GM19324 (cell line): ENCODE data around the gene QRSL1.
"Not testable (repeated sequence)": the region's sequence is repeated elsewhere in the genome, so short reads cannot be mapped to it uniquely, and the experiment has no call there.

Source experiments
- ATAC-seq: cut with Tn5 transposase; IDR thresholded peaks from one replicate; pipeline ENCODE4 v1.9.1; 2021; ENCODE audit warnings: mild to moderate bottlenecking, moderate library complexity; ENCODE audit not compliant: unreplicated experiment, low FRiP score

The QRSL1 gene, protein sequence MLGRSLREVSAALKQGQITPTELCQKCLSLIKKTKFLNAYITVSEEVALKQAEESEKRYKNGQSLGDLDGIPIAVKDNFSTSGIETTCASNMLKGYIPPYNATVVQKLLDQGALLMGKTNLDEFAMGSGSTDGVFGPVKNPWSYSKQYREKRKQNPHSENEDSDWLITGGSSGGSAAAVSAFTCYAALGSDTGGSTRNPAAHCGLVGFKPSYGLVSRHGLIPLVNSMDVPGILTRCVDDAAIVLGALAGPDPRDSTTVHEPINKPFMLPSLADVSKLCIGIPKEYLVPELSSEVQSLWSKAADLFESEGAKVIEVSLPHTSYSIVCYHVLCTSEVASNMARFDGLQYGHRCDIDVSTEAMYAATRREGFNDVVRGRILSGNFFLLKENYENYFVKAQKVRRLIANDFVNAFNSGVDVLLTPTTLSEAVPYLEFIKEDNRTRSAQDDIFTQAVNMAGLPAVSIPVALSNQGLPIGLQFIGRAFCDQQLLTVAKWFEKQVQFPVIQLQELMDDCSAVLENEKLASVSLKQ

DNA sequence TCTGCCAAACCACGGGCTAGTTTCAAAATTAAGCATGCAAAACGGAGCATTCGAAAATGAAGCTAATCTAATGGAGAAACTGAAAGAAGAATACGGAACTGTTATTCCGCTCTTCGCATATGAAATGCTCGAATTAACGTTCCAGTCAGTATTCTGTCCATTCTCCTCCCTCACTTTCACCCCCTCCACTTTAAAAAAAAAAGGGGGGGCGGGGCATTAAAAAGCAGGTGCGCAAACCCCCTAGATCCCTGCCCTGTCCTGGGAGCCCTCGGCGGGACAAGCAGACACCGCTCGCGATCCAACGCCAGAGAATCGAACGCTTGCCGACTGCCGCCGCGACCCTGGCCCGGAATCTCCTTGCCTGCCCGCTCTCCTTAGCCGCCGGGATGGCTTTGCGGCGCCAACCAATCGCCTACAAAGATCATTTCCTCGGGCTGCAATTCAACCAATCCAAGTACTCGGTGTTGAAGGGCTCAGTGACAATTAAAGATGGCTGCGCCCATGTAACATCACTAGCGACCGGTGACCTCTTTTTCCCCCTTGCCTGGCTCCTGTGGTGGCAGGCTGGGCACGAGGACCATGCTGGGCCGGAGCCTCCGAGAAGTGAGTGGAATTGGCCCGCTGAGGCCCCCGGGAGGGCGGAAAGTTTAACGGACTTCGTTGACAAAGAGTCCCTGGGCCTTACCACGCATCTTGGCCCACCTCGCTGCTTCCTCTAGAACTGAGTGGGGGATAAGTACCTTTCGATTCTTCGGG is at the start of gene QRSL1, which contains the start of gene RTN4IP1:
TSS of gene QRSL1 (plus strand) at position 476 of the 756 bp plus-strand sequence. CDS start at position 580, 104 bp downstream.
TSS of gene RTN4IP1 (minus strand) at position 396 of the 756 bp plus-strand sequence. CDS start 477 bp downstream, outside the sequence.
- peak; percentile 80 for ATAC-seq

- ATAC-seq = no peak
Measured at GRCh38 chr6:106581468-106581867, 47.9 kb upstream of the QRSL1 start.

- ATAC-seq = no peak
Measured at GRCh38 chr6:106586815-106587415, 42.5 kb upstream of the QRSL1 start.

DNA sequence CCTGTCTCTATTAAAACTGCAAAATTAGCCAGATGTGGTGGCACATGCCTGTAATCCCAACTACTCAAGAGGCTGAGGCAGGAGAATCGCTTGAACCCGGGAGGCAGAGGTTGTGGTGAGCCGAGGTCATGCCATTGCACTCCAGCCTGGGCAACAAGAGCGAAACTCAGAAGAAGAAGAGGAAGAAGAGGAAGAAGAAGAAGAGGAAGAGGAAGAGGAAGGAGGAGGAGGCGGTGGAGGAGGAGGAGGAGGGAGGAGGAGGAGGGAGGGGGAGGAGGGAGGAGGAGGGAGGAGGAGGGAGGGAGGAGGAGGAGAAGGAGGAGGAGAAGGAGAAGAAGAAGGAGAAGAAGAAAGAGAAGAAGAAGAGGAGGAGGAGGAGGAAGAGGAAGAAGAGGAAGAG is 40.4 kb upstream of the QRSL1 start:
- not testable (repeated sequence) for ATAC-seq

- ATAC-seq = no peak
Measured at GRCh38 chr6:106591111-106591825, 38.1 kb upstream of the QRSL1 start.

- ATAC-seq = no peak
Measured at GRCh38 chr6:106599440-106599839, 29.9 kb upstream of the QRSL1 start.

- ATAC-seq = no peak
Measured at GRCh38 chr6:106600329-106600728, 29.0 kb upstream of the QRSL1 start.

DNA sequence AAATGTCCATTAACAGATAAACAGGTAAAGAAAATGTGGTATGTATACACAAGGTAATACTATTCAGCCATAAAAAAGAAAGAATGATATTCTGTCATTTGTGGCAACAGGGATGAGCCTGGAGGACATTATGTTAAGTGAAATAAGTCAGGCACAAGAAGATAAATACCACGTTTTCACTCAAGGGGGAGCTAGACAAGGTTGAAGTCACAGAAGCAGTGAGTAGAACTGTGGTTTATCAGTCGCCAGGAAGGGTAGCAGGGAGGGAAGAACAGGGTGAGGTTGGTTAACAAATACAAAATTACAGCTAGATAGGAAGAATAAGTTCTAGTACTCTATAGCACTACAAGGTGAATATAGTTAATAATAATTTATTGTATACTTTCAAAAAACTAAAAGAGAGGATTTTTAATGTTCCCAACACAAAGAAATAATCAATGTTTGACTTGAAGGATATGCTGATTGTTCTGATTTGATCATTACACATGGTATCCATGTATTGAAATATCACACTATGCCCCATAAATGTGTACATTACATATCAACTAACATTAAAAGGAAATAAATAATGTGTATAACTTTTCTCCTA is 21.2 kb upstream of the QRSL1 start:
- ATAC-seq = no peak

GRCh38 chr6:106609699-106610098 is 19.7 kb upstream of the QRSL1 start:
- no peak for ATAC-seq

DNA sequence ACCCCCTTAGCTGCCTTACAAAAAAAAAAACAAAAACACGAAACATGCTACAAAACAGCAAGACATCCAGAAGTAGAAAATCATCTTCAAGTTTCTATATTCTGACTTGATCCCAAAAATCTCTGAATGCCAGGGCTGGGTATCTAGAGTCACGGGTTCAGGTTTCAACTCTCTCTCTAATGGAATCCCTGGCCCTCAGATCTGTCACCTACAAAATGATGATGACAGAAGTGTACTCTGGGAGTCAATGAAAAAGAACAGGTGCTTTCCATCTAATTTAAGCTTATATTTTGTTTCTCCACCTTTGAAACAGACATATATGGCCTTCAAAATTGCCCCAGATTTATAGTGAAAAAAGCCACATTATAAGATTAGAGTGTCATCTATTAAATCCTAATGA is 18.3 kb upstream of the QRSL1 start:
- ATAC-seq = no peak

GRCh38 chr6:106612671-106613416 is 16.5 kb upstream of the QRSL1 start:
- no peak for ATAC-seq

DNA sequence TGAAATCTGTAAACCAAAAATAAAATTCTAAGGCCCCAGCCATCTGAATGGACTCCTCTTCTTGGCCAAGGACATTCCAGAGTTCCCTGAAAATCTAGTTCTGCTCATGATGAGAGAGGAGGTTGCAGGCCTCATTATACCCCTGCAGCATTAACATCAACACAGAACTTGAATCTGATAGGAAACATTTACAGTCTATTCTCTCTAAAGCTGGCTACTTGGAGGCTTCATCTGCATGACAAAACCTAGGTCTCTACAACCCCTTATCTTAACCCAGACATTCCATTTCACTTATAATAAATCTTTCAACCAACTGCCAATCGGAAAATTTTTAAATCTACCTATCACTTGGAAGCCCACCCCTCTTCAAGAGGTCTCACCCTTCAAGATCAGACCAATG is 15.8 kb upstream of the QRSL1 start:
- no peak for ATAC-seq

- ATAC-seq = no peak
Measured at GRCh38 chr6:106614166-106614565, 15.2 kb upstream of the QRSL1 start.

- no peak for ATAC-seq
Measured at GRCh38 chr6:106614592-106615257, 14.7 kb upstream of the QRSL1 start.

GRCh38 chr6:106617302-106617701 is 12.1 kb upstream of the QRSL1 start:
- ATAC-seq = no peak

DNA sequence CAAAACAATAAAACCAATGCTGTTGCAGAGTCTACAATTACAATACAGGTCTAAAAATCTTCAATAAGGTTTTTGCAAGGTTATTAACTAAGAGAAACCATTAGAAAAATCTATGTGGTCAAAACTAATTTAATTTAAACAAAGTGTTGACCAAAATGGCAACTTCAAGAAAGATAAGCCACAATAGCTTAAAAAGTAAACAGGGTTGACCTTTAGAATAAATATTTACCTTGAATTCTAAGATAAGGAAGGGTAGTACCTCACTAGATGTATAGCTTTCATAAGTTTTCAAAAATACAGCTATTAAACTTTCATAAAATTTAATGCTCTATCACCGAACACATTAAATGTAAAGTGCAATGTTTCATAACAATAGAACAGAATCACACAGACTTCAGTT is 11.5 kb upstream of the QRSL1 start:
- ATAC-seq = no peak

DNA sequence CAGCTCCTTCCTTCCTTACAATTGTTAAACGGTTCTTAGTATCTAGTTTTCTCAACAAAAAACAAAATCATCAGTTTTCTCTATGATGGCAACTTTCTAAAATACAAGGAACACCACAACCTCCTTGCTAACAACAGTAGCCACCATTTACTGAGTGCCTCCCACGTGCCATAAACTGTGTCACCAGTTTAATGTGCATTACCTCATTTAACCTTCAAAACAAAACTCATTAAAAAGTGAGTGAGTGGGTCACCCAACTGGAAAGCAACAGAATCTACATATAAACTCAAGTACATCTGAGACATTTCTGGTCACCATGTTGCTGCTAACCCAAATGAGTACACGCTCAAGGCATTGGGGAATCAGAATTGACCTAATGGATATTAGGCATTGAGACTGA is 11.1 kb upstream of the QRSL1 start:
- no peak for ATAC-seq

- no peak for ATAC-seq
Measured at GRCh38 chr6:106619223-106619622, 10.2 kb upstream of the QRSL1 start.
